ENCODE results near the gene MYO5B. TPM values are rescaled to one million over a fixed set of nuclear protein-coding genes. Genes with fewer than 3 reads are reported as not detected.

Gene MYO5B
- total and polyA plus RNA-seq, 9 of the 15 experiments (the other 6 are each of a cell fraction or from before 2014, with no cell fraction given) = 0.07 to 0.42 (median 0.28) TPM

GRCh38 chr18:49875783-49876182 lies 319.2 kb downstream of the MYO5B start (continued):
- TF ChIP-seq, protein P1, sequence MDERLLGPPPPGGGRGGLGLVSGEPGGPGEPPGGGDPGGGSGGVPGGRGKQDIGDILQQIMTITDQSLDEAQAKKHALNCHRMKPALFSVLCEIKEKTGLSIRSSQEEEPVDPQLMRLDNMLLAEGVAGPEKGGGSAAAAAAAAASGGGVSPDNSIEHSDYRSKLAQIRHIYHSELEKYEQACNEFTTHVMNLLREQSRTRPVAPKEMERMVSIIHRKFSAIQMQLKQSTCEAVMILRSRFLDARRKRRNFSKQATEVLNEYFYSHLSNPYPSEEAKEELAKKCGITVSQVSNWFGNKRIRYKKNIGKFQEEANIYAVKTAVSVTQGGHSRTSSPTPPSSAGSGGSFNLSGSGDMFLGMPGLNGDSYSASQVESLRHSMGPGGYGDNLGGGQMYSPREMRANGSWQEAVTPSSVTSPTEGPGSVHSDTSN (CRISPR knock-in tag; IDR thresholded peaks at IDR 0.05; ENCODE audit: low read depth) = no peak
- TF ChIP-seq, protein P1 (tag; conservative IDR thresholded peaks at IDR 0.05; ENCODE audit: low read depth) = no peak

DNA sequence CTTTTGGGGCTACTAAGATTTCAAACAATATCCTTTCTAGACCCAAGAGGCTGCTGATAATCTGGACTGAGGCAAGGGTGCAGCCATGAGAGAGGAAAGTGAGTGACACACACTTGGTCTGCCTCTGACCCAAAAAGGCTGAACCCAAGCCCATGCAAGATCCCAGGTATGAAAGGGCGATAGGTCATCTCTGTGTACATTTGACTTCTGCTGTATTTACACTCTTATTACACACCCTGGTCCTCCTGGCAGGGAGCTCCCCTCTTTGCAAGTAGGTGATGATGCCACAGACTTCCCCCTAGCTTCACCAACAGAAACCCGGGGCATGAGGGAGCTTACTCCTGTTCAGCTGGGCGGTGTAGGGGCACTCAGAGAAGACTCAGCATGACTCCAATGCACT lies 319.8 kb downstream of the MYO5B start:
- no peak overlapping the region for H2AFZ ChIP-seq (ENCODE audit: low read depth, low read length)
- no peaks in the 10 kb centered on the region for H3K36me3 ChIP-seq (ENCODE audit: control insufficient read depth, insufficient read depth, low read length)
- H3K4me1 ChIP-seq (replicated peaks in 1 of 2; ENCODE audit: control insufficient read depth in 2 of 2, insufficient read depth in 2 of 2, low read length in 2 of 2) = peaks cover 0 to 5% of the 10 kb centered on the region in 2 experiments; a peak in 2 of 5 replicates
- no TSS peak for BruUV-seq (replicated peaks)
- no peak overlapping the region for H3K27ac ChIP-seq (ENCODE audit: extremely low read depth, low read depth, low read length)
- no peaks in the 10 kb centered on the region for H3K9me3 ChIP-seq (replicated peaks; ENCODE audit: control insufficient read depth, insufficient read depth, low read depth, low read length)
- DNase-seq (ENCODE audit: extremely low read depth in 1 of 4, low spot score in 3 of 4) = no peak
- ChIA-PET POLR2A (no interaction called here), CTCF (ENCODE audit: low intra/inter-chr PET ratio) (no interaction called here)
- peaks cover 0 to 6% of the 10 kb centered on the region in 2 experiments; a peak in 2 of 5 replicates for H3K27me3 ChIP-seq (ENCODE audit: control insufficient read depth in 2 of 2, insufficient read depth in 2 of 2, low read length in 2 of 2)
- H4K20me1 ChIP-seq (replicated peaks; ENCODE audit: control insufficient read depth, insufficient read depth, low read length) = no peaks in the 10 kb centered on the region
- no peak overlapping the region for H3K9ac ChIP-seq (ENCODE audit: insufficient read depth in 1 of 2, low read depth in 2 of 2, low read length in 2 of 2)
- no peak for ATAC-seq
- in situ Hi-C loops (cut with MboI) (no loop called here), intact Hi-C loops (cut with micrococcal nuclease) (no loop called here)
- no peak for TF ChIP-seq CSDE1 (IDR thresholded peaks at IDR 0.05)
- TF ChIP-seq, protein P2, sequence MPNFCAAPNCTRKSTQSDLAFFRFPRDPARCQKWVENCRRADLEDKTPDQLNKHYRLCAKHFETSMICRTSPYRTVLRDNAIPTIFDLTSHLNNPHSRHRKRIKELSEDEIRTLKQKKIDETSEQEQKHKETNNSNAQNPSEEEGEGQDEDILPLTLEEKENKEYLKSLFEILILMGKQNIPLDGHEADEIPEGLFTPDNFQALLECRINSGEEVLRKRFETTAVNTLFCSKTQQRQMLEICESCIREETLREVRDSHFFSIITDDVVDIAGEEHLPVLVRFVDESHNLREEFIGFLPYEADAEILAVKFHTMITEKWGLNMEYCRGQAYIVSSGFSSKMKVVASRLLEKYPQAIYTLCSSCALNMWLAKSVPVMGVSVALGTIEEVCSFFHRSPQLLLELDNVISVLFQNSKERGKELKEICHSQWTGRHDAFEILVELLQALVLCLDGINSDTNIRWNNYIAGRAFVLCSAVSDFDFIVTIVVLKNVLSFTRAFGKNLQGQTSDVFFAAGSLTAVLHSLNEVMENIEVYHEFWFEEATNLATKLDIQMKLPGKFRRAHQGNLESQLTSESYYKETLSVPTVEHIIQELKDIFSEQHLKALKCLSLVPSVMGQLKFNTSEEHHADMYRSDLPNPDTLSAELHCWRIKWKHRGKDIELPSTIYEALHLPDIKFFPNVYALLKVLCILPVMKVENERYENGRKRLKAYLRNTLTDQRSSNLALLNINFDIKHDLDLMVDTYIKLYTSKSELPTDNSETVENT (CRISPR knock-in tag; IDR thresholded peaks at IDR 0.05) = no peak
- TF ChIP-seq, protein P3, sequence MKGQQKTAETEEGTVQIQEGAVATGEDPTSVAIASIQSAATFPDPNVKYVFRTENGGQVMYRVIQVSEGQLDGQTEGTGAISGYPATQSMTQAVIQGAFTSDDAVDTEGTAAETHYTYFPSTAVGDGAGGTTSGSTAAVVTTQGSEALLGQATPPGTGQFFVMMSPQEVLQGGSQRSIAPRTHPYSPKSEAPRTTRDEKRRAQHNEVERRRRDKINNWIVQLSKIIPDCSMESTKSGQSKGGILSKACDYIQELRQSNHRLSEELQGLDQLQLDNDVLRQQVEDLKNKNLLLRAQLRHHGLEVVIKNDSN (CRISPR knock-in tag; IDR thresholded peaks at IDR 0.05) = no peak
- no peak overlapping the region for H3K4me2 ChIP-seq (ENCODE audit: insufficient read depth, low read length)
- no peaks in the 10 kb centered on the region for H3K79me2 ChIP-seq (ENCODE audit: control insufficient read depth, insufficient read depth, low read length)
- H3K4me3 ChIP-seq = no peak overlapping the region
- H3K9me1 ChIP-seq (ENCODE audit: control insufficient read depth, insufficient read depth, low read length) = no peaks in the 10 kb centered on the region
- FAIRE-seq = no peak
- 0% methylated on average over 2 of the region's 3 CpGs for WGBS (ENCODE audit: insufficient coverage, low coverage, missing lambda C conversion rate)
